Large intestine (tissue), 3 donors: ENCODE results near the gene TOGARAM1. TPM values are rescaled to one million over a fixed set of nuclear protein-coding genes. Genes with fewer than 3 reads are reported as not detected.

Source experiments
- DNase-seq, 2 donors: peaks; one replicate each; pipeline versions ENCODE4 v3.0.0 to v3.0.0-alpha.2; 2013
- H3K27ac ChIP-seq: one replicate; pipeline ENCODE4 v1.5.1; 2013; ENCODE audit warnings: low read length
- H3K27me3 ChIP-seq: 2 replicates; pipeline ENCODE4 v1.6.1; 2013; ENCODE audit warnings: low read length; ENCODE audit not compliant: control insufficient read depth, insufficient read depth
- H3K36me3 ChIP-seq: 2 replicates; pipeline ENCODE4 v1.6.1; 2013; ENCODE audit warnings: low read length; ENCODE audit not compliant: control insufficient read depth, insufficient read depth
- H3K4me1 ChIP-seq: one replicate; pipeline ENCODE4 v1.6.1; 2013; ENCODE audit warnings: low read length; ENCODE audit not compliant: control insufficient read depth, insufficient read depth
- H3K4me3 ChIP-seq: one replicate; pipeline ENCODE4 v1.5.1; 2013; ENCODE audit warnings: low read length
- H3K9me3 ChIP-seq: one replicate; pipeline ENCODE4 v1.6.1; 2013; ENCODE audit warnings: mild to moderate bottlenecking, low read depth, low read length, moderate library complexity; ENCODE audit not compliant: control insufficient read depth
- WGBS: methylation state at CpG from one replicate; pipeline ENCODE4 v1.1.5; 2013; ENCODE audit warnings: low lambda C conversion rate; ENCODE audit not compliant: insufficient coverage; 5-methylcytosine and 5-hydroxymethylcytosine counted together
- polyA plus RNA-seq: library from polyadenylated mRNA; unstranded; fragments of 120-200 nt; gene quantifications from one replicate; pipeline ENCODE4 v1.2.1, GENCODE V29; 2013

The TOGARAM1 gene
- polyA plus RNA-seq, 1 donor = 20.3 TPM

DNA sequence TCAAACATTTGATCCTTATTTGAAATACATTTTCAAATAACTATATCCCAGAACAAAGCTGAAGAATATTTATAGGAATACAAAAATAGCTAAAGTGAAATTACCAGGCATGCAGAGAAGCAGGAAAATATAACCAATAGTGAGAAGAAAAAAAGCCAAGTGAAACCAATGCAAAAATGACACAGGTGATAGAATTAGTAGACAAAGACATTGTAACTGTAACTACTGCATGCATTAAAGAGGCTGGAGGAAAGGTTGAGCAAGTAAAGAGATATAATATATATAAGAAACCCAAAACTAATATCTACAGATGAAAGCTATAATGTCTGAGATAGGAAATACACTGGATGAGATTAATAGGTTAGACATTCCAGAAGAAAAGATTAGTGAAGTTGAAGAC is 72.7 kb downstream of the TOGARAM1 start:
- DNase-seq = no peak
- H3K36me3 ChIP-seq = peaks cover 52% of the 10 kb centered on the region
- no peaks in the 10 kb centered on the region for H3K27me3 ChIP-seq
- H3K4me1 ChIP-seq = no peaks in the 10 kb centered on the region
- H3K27ac ChIP-seq = no peak overlapping the region
- peaks cover 4% of the 10 kb centered on the region for H3K9me3 ChIP-seq
- no peak overlapping the region for H3K4me3 ChIP-seq

DNA sequence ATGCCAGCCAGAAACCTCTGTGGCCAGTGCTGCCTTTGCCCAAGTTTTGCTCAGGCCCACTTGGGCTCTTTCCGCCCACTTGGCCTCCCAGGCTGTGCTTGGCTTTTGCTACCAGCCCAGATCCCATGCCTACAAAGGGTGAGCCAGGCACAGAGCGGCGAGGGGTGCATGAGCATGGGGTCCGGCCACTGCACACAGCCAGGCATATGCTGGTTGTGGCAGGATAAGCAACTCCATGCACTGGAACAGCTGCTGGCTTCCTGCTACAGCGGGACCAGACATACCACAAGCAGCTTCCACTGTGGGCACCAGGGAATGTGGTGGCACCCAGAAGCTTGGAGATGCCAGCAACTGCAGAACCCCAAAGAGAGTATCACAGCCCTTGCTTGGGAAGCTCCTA is 76.3 kb downstream of the TOGARAM1 start:
- Histone ChIP-seq H3K4me1 (no peaks in the 10 kb centered on the region), H3K36me3 (peaks cover 48% of the 10 kb centered on the region), H3K27ac (no peak overlapping the region), H3K4me3 (no peak overlapping the region), H3K27me3 (no peaks in the 10 kb centered on the region), H3K9me3 (peaks cover 4% of the 10 kb centered on the region)
- no peak for DNase-seq
- WGBS = 100% methylated on average over 3 of the region's 5 CpGs

DNA sequence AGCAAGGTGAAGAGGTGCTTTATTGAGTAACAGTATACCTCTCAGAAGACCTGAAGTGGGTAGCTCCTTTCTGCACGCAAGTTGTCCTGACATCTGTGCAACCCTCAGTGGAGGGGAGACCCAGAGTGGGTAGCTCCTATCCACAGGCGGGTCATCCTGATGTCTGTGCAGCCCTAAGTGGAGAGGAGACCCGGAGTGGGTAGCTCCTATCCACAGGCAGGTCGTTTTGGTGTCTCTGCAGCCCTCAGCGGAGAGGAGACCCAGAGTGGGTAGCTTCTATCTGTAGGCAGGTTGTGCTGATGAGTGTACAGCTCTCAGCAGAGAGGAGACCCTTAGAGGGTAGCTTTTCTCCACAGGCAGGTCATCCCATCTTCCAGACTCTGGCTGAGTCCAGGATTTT is 76.9 kb downstream of the TOGARAM1 start:
- Histone ChIP-seq H3K9me3 (peaks cover 4% of the 10 kb centered on the region), H3K27ac (no peak overlapping the region), H3K4me1 (no peaks in the 10 kb centered on the region), H3K27me3 (no peaks in the 10 kb centered on the region), H3K36me3 (peaks cover 45% of the 10 kb centered on the region), H3K4me3 (no peak overlapping the region)
- WGBS = no CpG with 5 or more reads among the region's 5 CpGs
- peak in 1 of 2 donors; percentile 2 for DNase-seq

DNA sequence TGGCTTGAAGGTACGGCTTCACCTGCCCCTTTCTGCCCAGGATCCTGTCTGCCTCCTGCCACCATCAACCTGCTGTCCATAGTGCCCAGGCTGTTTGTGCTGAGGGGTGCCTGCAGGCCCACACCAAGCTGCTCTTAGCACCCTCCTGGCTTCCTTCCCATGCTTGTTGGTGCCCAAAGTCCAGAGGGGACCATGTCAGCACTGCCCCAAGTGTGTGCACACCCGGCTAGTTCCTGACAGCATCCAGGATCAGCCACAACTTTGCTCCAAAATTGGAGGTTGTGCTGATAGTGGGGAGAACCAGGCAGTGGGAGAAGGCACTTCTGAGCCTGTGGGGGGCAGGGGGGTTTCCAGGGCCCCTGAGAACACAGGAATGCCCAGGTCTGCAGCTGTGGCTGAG is 77.4 kb downstream of the TOGARAM1 start:
- no CpG with 5 or more reads among the region's 2 CpGs for WGBS
- Histone ChIP-seq H3K27me3 (no peaks in the 10 kb centered on the region), H3K4me3 (no peak overlapping the region), H3K9me3 (peaks cover 4% of the 10 kb centered on the region), H3K27ac (no peak overlapping the region), H3K36me3 (peaks cover 44% of the 10 kb centered on the region), H3K4me1 (no peaks in the 10 kb centered on the region)
- no peak for DNase-seq

DNA sequence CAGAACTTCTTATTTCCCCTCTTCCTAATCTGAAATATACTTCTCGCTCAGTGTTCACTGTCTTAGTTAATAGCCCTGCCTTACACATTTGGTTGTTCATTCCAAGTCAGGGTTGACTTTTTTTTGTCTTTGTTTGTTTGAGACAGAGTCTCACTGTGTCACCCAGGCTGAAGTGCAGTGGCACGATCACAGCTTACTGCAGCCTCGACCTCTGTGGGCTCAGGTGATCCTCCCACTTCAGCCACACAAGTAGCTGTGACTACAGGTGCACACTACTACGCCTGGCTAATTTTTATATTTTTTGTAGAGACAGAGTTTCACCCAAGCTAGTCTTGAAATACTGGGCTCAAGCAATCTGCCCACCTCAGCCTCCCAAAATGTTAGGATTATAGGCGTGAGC is 79.7 kb downstream of the TOGARAM1 start:
- Histone ChIP-seq H3K36me3 (peaks cover 56% of the 10 kb centered on the region), H3K4me3 (no peak overlapping the region)
- 86% methylated on average over 1 of the region's 5 CpGs for WGBS

DNA sequence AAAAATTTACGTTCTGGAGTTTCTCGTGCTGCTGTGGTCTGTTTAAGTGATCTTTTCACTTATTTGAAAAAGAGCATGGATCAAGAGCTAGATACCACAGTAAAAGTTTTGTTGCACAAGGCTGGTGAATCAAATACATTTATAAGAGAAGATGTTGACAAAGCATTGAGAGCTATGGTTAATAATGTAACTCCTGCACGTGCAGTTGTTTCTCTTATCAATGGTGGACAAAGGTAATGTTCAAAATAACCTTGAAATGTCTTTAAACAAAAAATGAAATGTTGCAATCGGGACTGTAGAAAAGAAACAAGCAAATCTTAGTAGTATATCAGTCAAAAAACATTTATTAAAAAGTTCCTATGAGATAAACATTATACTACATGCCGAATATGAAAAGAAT is 82.6 kb downstream of the TOGARAM1 start:
- DNase-seq = no peak
- Histone ChIP-seq H3K27ac (no peak overlapping the region), H3K9me3 (no peaks in the 10 kb centered on the region), H3K36me3 (peaks cover 36% of the 10 kb centered on the region), H3K27me3 (no peaks in the 10 kb centered on the region), H3K4me3 (no peak overlapping the region), H3K4me1 (no peaks in the 10 kb centered on the region)
- WGBS = 76% methylated on average over 5 of the region's 5 CpGs

More for the DNA sequence above, 79.7 kb downstream of the TOGARAM1 start:
- Histone ChIP-seq H3K27ac (no peak overlapping the region), H3K4me1 (no peaks in the 10 kb centered on the region), H3K9me3 (peaks cover 4% of the 10 kb centered on the region), H3K27me3 (no peaks in the 10 kb centered on the region)
- no peak for DNase-seq

DNA sequence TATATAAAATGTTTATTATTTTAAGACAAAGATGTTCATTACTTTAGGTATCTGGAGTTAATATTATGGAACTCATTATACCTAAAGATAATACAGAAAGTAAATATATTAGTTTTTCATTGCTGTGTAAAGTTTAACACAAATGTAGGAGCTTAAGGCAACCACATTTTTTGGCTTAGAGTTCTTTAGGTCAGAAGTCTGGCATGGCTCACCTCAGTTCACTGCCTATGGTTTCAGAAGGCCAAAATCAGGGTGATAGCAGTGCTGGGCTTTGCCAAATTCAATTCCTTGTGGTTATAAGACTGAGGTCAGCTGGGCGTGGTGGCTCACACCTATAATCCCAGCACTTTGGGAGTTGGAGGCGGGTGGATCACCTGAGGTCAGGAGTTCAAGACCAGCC is 86.4 kb downstream of the TOGARAM1 start:
- WGBS = no CpG with 5 or more reads among the region's 2 CpGs
- H3K36me3 ChIP-seq = peaks cover 47% of the 10 kb centered on the region
- no peak for DNase-seq
- no peaks in the 10 kb centered on the region for H3K27me3 ChIP-seq
- H3K4me1 ChIP-seq = no peaks in the 10 kb centered on the region
- H3K9me3 ChIP-seq = no peaks in the 10 kb centered on the region
- no peak overlapping the region for H3K4me3 ChIP-seq
- H3K27ac ChIP-seq = no peak overlapping the region

DNA sequence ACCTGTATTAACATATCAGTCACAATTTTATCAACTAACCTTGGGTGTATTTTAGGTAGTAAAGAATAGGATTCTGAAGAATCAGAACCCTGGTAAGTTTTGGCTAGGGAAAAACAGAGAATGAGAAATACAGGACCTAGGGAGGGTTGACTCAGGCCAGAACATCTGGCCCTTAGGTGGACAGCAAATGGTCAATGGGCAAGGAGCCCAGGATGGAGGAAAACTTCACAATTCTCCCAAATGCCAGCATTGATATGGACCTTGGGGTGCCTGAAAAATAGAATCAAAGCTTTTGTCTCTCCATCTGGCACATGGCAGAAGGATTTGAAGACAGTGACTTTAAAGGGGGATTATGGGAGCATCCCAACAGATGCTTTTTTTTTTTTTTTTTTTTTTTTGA is 89.2 kb downstream of the TOGARAM1 start:
- no peaks in the 10 kb centered on the region for H3K4me1 ChIP-seq
- no peaks in the 10 kb centered on the region for H3K9me3 ChIP-seq
- H3K36me3 ChIP-seq = peaks cover 41% of the 10 kb centered on the region
- no peak overlapping the region for H3K27ac ChIP-seq
- no peak for DNase-seq
- H3K27me3 ChIP-seq = no peaks in the 10 kb centered on the region
- H3K4me3 ChIP-seq = no peak overlapping the region

DNA sequence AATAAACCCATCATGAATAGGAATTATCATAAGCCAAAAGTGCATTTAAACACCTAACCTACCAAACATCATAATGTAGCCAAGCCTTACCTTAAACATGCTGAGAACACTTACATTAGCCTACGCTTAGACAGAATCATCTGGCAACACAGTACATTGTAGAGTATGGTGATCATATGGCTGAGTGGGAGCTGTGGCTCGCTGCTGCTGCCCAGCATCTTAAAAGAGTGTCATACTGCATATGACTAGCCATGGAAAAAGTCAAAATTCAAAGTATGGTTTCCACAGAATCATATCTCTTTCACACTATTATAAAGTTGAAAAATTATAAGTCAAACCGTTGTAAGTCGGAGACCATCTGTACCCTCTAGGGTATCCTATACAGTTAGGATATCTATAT is 89.9 kb downstream of the TOGARAM1 start:
- Histone ChIP-seq H3K27me3 (no peaks in the 10 kb centered on the region), H3K4me3 (no peak overlapping the region), H3K36me3 (peaks cover 34% of the 10 kb centered on the region), H3K4me1 (no peaks in the 10 kb centered on the region), H3K9me3 (no peaks in the 10 kb centered on the region), H3K27ac (no peak overlapping the region)
- DNase-seq = no peak
- WGBS = 100% methylated on average over 2 of the region's 4 CpGs

DNA sequence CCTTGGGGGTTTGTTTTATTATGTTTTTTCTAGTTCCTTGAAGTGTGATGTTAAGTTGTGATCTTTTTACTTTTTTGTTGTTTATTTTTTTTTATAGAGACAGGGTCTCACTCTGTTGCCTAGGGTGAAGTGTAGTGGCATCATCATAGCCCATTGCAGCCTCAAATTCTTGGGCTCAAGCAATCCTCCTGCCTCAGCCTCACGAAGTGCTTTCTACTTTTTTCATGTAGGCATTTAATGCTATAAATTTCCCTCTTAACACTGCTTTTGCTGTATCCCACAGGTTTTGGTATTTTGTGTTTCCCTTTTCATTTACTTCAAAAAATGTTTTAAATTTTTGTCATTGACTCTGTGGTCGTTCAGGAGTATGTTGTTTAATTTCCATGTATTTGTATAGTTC is 95.4 kb downstream of the TOGARAM1 start:
- Histone ChIP-seq H3K9me3 (no peaks in the 10 kb centered on the region), H3K4me3 (no peak overlapping the region), H3K36me3 (peaks cover 21% of the 10 kb centered on the region), H3K4me1 (no peaks in the 10 kb centered on the region), H3K27ac (no peak overlapping the region), H3K27me3 (no peaks in the 10 kb centered on the region)
- DNase-seq = no peak
- WGBS = 100% methylated on average over 1 of the region's 2 CpGs

DNA sequence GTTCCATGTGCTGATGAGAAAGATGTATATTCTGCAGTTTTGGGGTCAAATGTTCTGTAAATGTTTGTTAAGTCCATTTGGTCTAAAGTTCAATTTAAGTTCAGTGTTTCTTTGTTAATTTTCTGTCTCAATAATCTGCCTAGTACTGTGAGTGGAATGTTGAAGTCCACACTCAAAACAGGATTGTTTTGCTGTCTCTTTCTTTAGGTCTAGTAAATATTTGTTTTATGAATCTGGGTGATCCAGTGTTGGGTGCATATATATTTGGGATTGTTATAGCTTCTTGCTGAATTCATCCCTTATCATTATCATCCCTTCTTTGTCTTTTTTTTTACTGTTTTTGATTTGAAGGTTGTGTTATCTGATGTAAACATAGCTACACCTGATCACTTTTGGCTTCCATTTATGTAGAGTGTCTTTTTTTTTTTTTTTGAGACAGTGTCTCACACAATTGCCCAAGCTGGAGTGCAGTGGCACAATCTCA is 95.9 kb downstream of the TOGARAM1 start:
- no peak for DNase-seq
- Histone ChIP-seq H3K9me3 (no peaks in the 10 kb centered on the region), H3K27me3 (no peaks in the 10 kb centered on the region), H3K4me3 (no peak overlapping the region), H3K36me3 (peaks cover 17% of the 10 kb centered on the region), H3K4me1 (no peaks in the 10 kb centered on the region), H3K27ac (no peak overlapping the region)
